HS-27A (cell line): ENCODE measurements around the gene VN1R4.
"Not testable (repeated sequence)": the region's sequence is repeated elsewhere in the genome, so short reads cannot be mapped to it uniquely, and the experiment has no call there.

Experiments
- DNase-seq: peaks from one replicate; pipeline ENCODE4 v3.0.0-alpha.2; 2012; ENCODE audit warnings: low read depth, missing footprints

VN1R4 gene

GRCh38 chr19:53267623-53268022 lies at the start of gene VN1R4:
Gene VN1R4 (minus strand): TSS chr19:53267723. CDS start chr19:53267665, 58 bp downstream.
- not testable (repeated sequence) for DNase-seq

GRCh38 chr19:53311897-53312296 lies 44.4 kb upstream of the VN1R4 start:
- DNase-seq: no peak

GRCh38 chr19:53311044-53311443 lies 43.5 kb upstream of the VN1R4 start:
- no peak for DNase-seq

- no peak for DNase-seq
Measured at GRCh38 chr19:53308339-53308811, 40.9 kb upstream of the VN1R4 start.

GRCh38 chr19:53301341-53301740 lies 33.8 kb upstream of the VN1R4 start:
- not testable (repeated sequence) for DNase-seq

GRCh38 chr19:53294786-53295441 lies 27.4 kb upstream of the VN1R4 start:
- DNase-seq: no peak

- no peak for DNase-seq
Measured at GRCh38 chr19:53290758-53291549, 23.4 kb upstream of the VN1R4 start.

GRCh38 chr19:53285087-53285486 lies 17.6 kb upstream of the VN1R4 start:
- DNase-seq: no peak

GRCh38 chr19:53281947-53282346 lies 14.4 kb upstream of the VN1R4 start:
- DNase-seq: not testable (repeated sequence)

GRCh38 chr19:53275480-53275879 lies 8.0 kb upstream of the VN1R4 start:
- DNase-seq: no peak

- no peak for DNase-seq
Measured at GRCh38 chr19:53272044-53272443, 4.5 kb upstream of the VN1R4 start.

GRCh38 chr19:53269861-53270260 lies 2.3 kb upstream of the VN1R4 start:
- not testable (repeated sequence) for DNase-seq

- not testable (repeated sequence) for DNase-seq
Measured at GRCh38 chr19:53257715-53258342, 9.7 kb downstream of the VN1R4 start, which contains the start of gene VN1R2. Gene VN1R2 (plus strand): TSS chr19:53258292. CDS start chr19:53258376, 84 bp downstream.

GRCh38 chr19:53254411-53255341 lies 12.8 kb downstream of the VN1R4 start, which contains the start of gene ZNF677:
Gene ZNF677 (minus strand): TSS chr19:53254873. CDS start chr19:53251550, 3,323 bp downstream.
- DNase-seq: peak; percentile 4

- DNase-seq: no peak
Measured at GRCh38 chr19:53246498-53246897, 21.0 kb downstream of the VN1R4 start.

GRCh38 chr19:53237114-53237777 lies 30.3 kb downstream of the VN1R4 start:
- no peak for DNase-seq

- DNase-seq: no peak
Measured at GRCh38 chr19:53224606-53225005, 42.9 kb downstream of the VN1R4 start.

GRCh38 chr19:53222716-53223115 lies 44.8 kb downstream of the VN1R4 start:
- DNase-seq: not testable (repeated sequence)
